Kidney epithelial cell (primary cell): ENCODE results near the gene CKB. TPM values are rescaled to one million over a fixed set of nuclear protein-coding genes. Genes with fewer than 3 reads are reported as not detected.
"Not testable (repeated sequence)": the region's sequence is repeated elsewhere in the genome, so short reads cannot be mapped to it uniquely, and the experiment has no call there.

Source experiments
- DNase-seq: peaks from one replicate; pipeline ENCODE4 v3.0.0-alpha.2; 2010; ENCODE audit warnings: low read depth
- H3K27me3 ChIP-seq: 2 replicates; pipeline ENCODE4 v1.6.0; 2011; ENCODE audit warnings: low read length; ENCODE audit not compliant: control insufficient read depth, insufficient read depth
- H3K36me3 ChIP-seq: 2 replicates; pipeline ENCODE4 v1.5.1; 2011; ENCODE audit warnings: low read length; ENCODE audit not compliant: control insufficient read depth, insufficient read depth
- H3K4me3 ChIP-seq: 2 replicates; pipeline ENCODE4 v1.5.1; 2011; ENCODE audit warnings: low read depth, mild to moderate bottlenecking, control low read depth, low read length
- total RNA-seq: library from RNA; depleted of rRNA; stranded (reverse); fragments of >200 nt; gene quantifications from 2 replicates; pipeline ENCODE4 v1.2.3, GENCODE V29; 2015
- TF ChIP-seq, protein P1 (sequence below): IDR thresholded peaks from 2 replicates; pipeline ENCODE4 v1.5.1; 2011; ENCODE audit warnings: mild to moderate bottlenecking, moderate library complexity, low read length, control low read depth, inconsistent platforms; ENCODE audit not compliant: insufficient read depth, poor library complexity, severe bottlenecking

Gene CKB
- total RNA-seq, 1 donor from 2014 or later, result 78.7 TPM

DNA sequence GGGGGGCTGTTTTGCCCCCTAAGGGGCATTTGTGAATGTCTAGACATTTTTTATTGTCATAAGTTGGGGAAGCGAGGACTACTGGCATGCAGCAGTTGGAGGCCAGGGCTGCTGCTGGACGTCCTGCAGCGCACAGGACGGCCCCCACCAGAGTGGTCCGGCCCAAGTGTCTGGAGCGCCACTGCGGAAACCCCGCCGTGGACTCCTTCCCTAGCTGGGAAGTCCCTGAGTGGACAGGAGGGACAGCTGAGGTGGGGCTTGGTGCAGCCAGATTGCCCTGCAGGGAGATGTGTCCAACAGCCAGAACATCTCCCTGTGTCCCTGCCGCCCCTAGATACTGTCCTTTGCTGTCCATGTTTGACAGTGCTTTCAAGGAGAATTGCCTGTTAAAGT lies 5.5 kb downstream of the CKB start:
- DNase-seq, result no peak
- Histone ChIP-seq H3K27me3 (peaks cover 3% of the 10 kb centered on the region), H3K4me3 (no peak overlapping the region), H3K36me3 (no peaks in the 10 kb centered on the region)
- TF ChIP-seq, protein P1, sequence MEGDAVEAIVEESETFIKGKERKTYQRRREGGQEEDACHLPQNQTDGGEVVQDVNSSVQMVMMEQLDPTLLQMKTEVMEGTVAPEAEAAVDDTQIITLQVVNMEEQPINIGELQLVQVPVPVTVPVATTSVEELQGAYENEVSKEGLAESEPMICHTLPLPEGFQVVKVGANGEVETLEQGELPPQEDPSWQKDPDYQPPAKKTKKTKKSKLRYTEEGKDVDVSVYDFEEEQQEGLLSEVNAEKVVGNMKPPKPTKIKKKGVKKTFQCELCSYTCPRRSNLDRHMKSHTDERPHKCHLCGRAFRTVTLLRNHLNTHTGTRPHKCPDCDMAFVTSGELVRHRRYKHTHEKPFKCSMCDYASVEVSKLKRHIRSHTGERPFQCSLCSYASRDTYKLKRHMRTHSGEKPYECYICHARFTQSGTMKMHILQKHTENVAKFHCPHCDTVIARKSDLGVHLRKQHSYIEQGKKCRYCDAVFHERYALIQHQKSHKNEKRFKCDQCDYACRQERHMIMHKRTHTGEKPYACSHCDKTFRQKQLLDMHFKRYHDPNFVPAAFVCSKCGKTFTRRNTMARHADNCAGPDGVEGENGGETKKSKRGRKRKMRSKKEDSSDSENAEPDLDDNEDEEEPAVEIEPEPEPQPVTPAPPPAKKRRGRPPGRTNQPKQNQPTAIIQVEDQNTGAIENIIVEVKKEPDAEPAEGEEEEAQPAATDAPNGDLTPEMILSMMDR, result no peak

DNA sequence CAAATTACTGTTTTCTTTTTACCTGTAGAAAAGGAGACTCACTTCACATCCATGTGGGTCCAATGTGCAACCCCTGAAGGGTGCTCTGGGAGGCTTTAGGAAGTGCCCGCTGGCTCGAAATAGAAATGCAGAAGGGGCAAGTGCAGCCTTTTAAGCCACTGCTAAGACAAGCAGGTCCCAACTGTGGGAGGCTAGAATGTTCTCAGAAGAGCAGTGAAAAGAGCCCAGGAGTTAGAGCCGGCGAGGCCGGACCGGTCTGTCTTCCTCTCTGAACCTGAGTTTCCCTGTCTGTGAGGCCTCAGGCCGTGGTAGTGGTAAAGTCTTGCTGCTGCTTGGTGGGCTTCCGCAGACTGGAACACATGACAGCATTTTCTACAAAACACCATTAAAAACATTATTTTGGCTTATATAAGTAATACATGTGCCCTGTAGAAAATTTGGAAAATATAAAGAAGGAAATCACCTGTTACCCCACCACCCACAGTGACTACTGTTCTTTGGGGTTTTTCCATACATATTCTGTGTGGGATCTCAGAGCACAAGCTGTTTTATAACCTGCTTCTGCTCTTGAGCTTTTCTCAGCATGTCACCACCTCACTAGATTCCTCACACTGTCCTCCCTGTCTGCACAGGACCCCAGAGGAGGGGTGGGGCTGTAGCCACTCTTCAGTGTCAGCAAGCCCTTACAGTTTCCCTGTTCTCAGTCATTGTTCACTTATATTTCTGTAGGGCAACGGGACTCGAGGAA lies 6.0 kb downstream of the CKB start:
- no peak overlapping the region for H3K4me3 ChIP-seq
- no peaks in the 10 kb centered on the region for H3K27me3 ChIP-seq
- H3K36me3 ChIP-seq, result no peaks in the 10 kb centered on the region
- TF ChIP-seq, protein P1, result no peak
- DNase-seq, result no peak

DNA sequence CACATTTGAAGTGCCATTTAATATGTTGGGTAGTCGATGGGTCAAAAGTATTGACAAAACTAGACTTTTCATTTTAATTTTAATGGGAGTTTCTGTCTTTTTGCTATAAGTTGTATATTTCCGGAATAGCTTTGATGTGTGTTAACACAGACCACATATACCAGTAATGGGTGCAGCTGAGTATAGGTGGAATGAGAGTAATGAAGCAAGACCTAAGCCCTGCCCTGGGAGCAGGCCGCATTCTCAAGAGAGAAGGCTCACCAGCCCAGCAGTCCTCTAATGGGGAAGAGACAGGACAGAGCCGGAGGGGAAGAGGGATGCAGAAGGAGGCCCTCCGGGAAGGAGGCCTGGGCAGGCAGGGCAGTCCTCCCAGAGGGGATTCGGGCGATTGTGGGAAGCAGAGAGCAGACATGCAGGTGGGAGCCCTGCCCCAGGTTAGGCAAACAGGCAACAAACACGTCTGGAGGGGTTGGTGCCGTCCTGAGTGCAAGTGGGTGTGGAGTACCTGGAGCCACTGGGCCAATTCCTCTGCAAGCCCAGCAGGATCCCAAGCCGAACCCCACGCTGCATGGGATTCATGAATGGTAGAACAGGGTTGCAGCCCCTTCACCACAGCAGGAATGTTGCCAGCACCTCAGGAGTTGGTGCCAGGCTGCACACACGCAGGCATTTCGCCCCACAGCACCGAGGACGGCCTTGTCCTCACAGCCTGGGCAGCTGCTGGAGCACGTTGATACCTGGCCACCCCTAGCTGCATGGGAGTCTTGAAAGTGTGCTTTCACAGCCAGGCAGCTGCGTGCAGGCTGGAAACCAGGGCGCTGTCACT lies 7.8 kb downstream of the CKB start:
- no peak for DNase-seq
- TF ChIP-seq, protein P1, result no peak
- Histone ChIP-seq H3K4me3 (no peak overlapping the region), H3K27me3 (no peaks in the 10 kb centered on the region), H3K36me3 (no peaks in the 10 kb centered on the region)

DNA sequence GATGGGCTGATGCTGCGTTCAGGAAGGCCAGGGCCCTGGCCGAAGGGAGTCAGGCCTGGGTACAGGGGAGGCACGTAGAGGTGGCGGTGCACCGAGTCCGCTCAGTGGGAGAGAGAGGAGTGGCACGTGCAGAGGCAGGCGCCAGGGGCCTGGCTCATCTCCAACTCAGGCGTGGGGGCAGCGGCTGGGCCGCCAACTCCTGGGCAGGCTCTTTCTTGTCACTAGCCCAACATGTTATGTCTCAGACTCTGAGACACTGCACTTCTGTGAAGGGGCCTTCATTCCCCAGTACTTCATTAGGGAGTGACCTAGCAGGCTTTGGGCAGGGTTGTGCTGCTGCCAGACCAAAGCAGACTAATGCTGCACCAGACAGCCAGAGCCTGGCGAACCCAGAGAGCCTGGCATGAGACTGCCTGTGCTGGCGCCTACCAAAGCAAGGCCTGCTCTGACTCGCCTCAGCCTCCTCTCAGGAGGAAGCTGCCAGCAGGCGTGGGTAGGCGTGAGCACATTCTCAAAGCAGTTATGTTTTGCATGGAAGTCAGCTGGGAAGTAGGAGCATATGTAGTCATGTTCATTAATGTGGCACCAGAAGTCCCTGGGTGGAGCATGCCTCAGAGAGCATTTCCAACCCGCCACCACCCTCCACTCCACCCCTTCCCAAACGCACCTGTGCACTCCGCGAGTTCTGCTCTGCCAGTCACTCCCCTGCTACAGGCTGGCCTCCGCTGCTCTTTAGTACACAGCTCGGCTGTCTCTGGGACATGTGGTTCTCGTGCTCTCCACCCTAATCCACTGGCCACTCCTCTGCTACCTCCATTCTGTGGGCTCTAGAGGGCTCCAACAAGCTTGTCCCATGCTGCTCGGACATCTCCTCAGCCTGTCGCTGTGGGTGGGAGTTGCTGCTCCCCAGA lies 9.7 kb downstream of the CKB start:
- Histone ChIP-seq H3K27me3 (no peaks in the 10 kb centered on the region), H3K4me3 (no peak overlapping the region), H3K36me3 (no peaks in the 10 kb centered on the region)
- DNase-seq, result no peak
- TF ChIP-seq, protein P1, result no peak

DNA sequence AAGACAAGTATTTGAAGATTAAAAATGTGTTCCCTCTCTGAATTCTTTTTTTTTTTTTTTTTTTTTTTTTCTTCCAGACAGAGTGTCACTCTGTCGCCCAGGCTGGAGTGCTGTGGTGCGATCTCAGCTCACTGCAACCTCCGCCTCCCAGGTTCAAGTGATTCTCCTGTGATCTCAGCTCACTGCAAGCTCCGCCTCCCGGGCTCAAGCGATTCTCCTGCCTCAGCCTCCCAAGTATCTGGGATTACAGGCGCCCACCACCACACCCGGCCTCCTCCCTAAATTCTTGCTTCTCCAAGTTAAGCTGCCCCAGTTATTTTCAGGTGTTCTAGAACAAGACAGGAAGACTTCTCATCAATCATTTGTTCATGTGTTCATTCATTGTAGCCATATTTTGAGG lies 10.4 kb downstream of the CKB start:
- not testable (repeated sequence) for DNase-seq, H3K27me3 ChIP-seq, H3K4me3 ChIP-seq, H3K36me3 ChIP-seq
